ENCODE results near the gene SKOR2.
"Not testable (repeated sequence)": the region's sequence is repeated elsewhere in the genome, so short reads cannot be mapped to it uniquely, and the experiment has no call there.

SKOR2 gene

GRCh38 chr18:47209171-47209570 is 42.3 kb downstream of the SKOR2 start:
- Histone ChIP-seq H3K9me3 (ENCODE audit: control insufficient read depth, low read length) (no peaks in the 10 kb centered on the region), H3K36me3 (ENCODE audit: control insufficient read depth, insufficient read depth, low read length) (no peaks in the 10 kb centered on the region), H3K9ac (ENCODE audit: low read length) (no peak overlapping the region), H3K4me3 (ENCODE audit: low read length) (no peak overlapping the region), H3K4me1 (ENCODE audit: control insufficient read depth, insufficient read depth, low read length) (no peaks in the 10 kb centered on the region), H3K27me3 (ENCODE audit: control insufficient read depth, insufficient read depth, low read length) (peaks cover 3% of the 10 kb centered on the region)

GRCh38 chr18:47206945-47207637 is 44.4 kb downstream of the SKOR2 start:
- no peak overlapping the region for H3K4me3 ChIP-seq (ENCODE audit: low read length)

GRCh38 chr18:47204908-47205522 is 46.4 kb downstream of the SKOR2 start:
- Histone ChIP-seq H3K9me3 (ENCODE audit: control insufficient read depth, low read length) (no peaks in the 10 kb centered on the region), H3K4me3 (ENCODE audit: low read length) (no peak overlapping the region), H3K4me1 (ENCODE audit: control insufficient read depth, insufficient read depth, low read length) (no peaks in the 10 kb centered on the region), H3K36me3 (ENCODE audit: control insufficient read depth, insufficient read depth, low read length) (no peaks in the 10 kb centered on the region), H3K27me3 (ENCODE audit: control insufficient read depth, insufficient read depth, low read length) (no peaks in the 10 kb centered on the region), H3K9ac (ENCODE audit: low read length) (no peak overlapping the region)

More at GRCh38 chr18:47206945-47207637, 44.4 kb downstream of the SKOR2 start:
- Histone ChIP-seq H3K36me3 (ENCODE audit: control insufficient read depth, insufficient read depth, low read length) (no peaks in the 10 kb centered on the region), H3K4me1 (ENCODE audit: control insufficient read depth, insufficient read depth, low read length) (no peaks in the 10 kb centered on the region), H3K27me3 (ENCODE audit: control insufficient read depth, insufficient read depth, low read length) (no peaks in the 10 kb centered on the region), H3K9me3 (ENCODE audit: control insufficient read depth, low read length) (no peaks in the 10 kb centered on the region), H3K9ac (ENCODE audit: low read length) (no peak overlapping the region)

- H3K36me3 ChIP-seq (ENCODE audit: control insufficient read depth, insufficient read depth, low read length), result no peaks in the 10 kb centered on the region
- no peaks in the 10 kb centered on the region for H3K4me1 ChIP-seq (ENCODE audit: control insufficient read depth, insufficient read depth, low read length)
- no peaks in the 10 kb centered on the region for H3K9me3 ChIP-seq (ENCODE audit: control insufficient read depth, low read length)
- no peak overlapping the region for H3K4me3 ChIP-seq (ENCODE audit: low read length)
- no peaks in the 10 kb centered on the region for H3K27me3 ChIP-seq (ENCODE audit: control insufficient read depth, insufficient read depth, low read length)
- no peak overlapping the region for H3K9ac ChIP-seq (ENCODE audit: low read length)
Observed at GRCh38 chr18:47203626-47204464, 47.6 kb downstream of the SKOR2 start.

GRCh38 chr18:47195961-47196360 is 55.5 kb downstream of the SKOR2 start:
- not testable (repeated sequence) for H3K9me3 ChIP-seq (ENCODE audit: control insufficient read depth, low read length); H3K36me3 ChIP-seq (ENCODE audit: control insufficient read depth, insufficient read depth, low read length); H3K4me3 ChIP-seq (ENCODE audit: low read length); H3K4me1 ChIP-seq (ENCODE audit: control insufficient read depth, insufficient read depth, low read length); H3K9ac ChIP-seq (ENCODE audit: low read length); H3K27me3 ChIP-seq (ENCODE audit: control insufficient read depth, insufficient read depth, low read length)

GRCh38 chr18:47191961-47192360 is 59.5 kb downstream of the SKOR2 start:
- Histone ChIP-seq H3K9ac (ENCODE audit: low read length) (no peak overlapping the region), H3K9me3 (ENCODE audit: control insufficient read depth, low read length) (no peaks in the 10 kb centered on the region), H3K27me3 (ENCODE audit: control insufficient read depth, insufficient read depth, low read length) (no peaks in the 10 kb centered on the region), H3K4me3 (ENCODE audit: low read length) (no peak overlapping the region), H3K4me1 (ENCODE audit: control insufficient read depth, insufficient read depth, low read length) (no peaks in the 10 kb centered on the region), H3K36me3 (ENCODE audit: control insufficient read depth, insufficient read depth, low read length) (no peaks in the 10 kb centered on the region)

GRCh38 chr18:47187721-47188120 is 63.7 kb downstream of the SKOR2 start:
- Histone ChIP-seq H3K4me1 (ENCODE audit: control insufficient read depth, insufficient read depth, low read length) (no peaks in the 10 kb centered on the region), H3K9me3 (ENCODE audit: control insufficient read depth, low read length) (no peaks in the 10 kb centered on the region)

GRCh38 chr18:47184419-47185050 is 66.9 kb downstream of the SKOR2 start:
- Histone ChIP-seq H3K9me3 (ENCODE audit: control insufficient read depth, low read length) (no peaks in the 10 kb centered on the region), H3K27me3 (ENCODE audit: control insufficient read depth, insufficient read depth, low read length) (no peaks in the 10 kb centered on the region), H3K4me1 (ENCODE audit: control insufficient read depth, insufficient read depth, low read length) (no peaks in the 10 kb centered on the region), H3K4me3 (ENCODE audit: low read length) (no peak overlapping the region), H3K9ac (ENCODE audit: low read length) (no peak overlapping the region), H3K36me3 (ENCODE audit: control insufficient read depth, insufficient read depth, low read length) (no peaks in the 10 kb centered on the region)

More at GRCh38 chr18:47187721-47188120, 63.7 kb downstream of the SKOR2 start:
- Histone ChIP-seq H3K9ac (ENCODE audit: low read length) (no peak overlapping the region), H3K36me3 (ENCODE audit: control insufficient read depth, insufficient read depth, low read length) (no peaks in the 10 kb centered on the region), H3K27me3 (ENCODE audit: control insufficient read depth, insufficient read depth, low read length) (no peaks in the 10 kb centered on the region), H3K4me3 (ENCODE audit: low read length) (no peak overlapping the region)

GRCh38 chr18:47182156-47182555 is 69.3 kb downstream of the SKOR2 start:
- H3K9me3 ChIP-seq (ENCODE audit: control insufficient read depth, low read length); H3K27me3 ChIP-seq (ENCODE audit: control insufficient read depth, insufficient read depth, low read length); H3K36me3 ChIP-seq (ENCODE audit: control insufficient read depth, insufficient read depth, low read length): not testable (repeated sequence)

GRCh38 chr18:47180765-47181164 is 70.7 kb downstream of the SKOR2 start:
- Histone ChIP-seq H3K9ac (ENCODE audit: low read length) (no peak overlapping the region), H3K4me3 (ENCODE audit: low read length) (no peak overlapping the region), H3K27me3 (ENCODE audit: control insufficient read depth, insufficient read depth, low read length) (no peaks in the 10 kb centered on the region), H3K36me3 (ENCODE audit: control insufficient read depth, insufficient read depth, low read length) (no peaks in the 10 kb centered on the region), H3K9me3 (ENCODE audit: control insufficient read depth, low read length) (no peaks in the 10 kb centered on the region), H3K4me1 (ENCODE audit: control insufficient read depth, insufficient read depth, low read length) (no peaks in the 10 kb centered on the region)

More at GRCh38 chr18:47182156-47182555, 69.3 kb downstream of the SKOR2 start:
- not testable (repeated sequence) for H3K4me1 ChIP-seq (ENCODE audit: control insufficient read depth, insufficient read depth, low read length); H3K9ac ChIP-seq (ENCODE audit: low read length); H3K4me3 ChIP-seq (ENCODE audit: low read length)

- Histone ChIP-seq H3K27me3 (ENCODE audit: control insufficient read depth, insufficient read depth, low read length) (no peaks in the 10 kb centered on the region), H3K4me3 (ENCODE audit: low read length) (no peak overlapping the region), H3K36me3 (ENCODE audit: control insufficient read depth, insufficient read depth, low read length) (no peaks in the 10 kb centered on the region), H3K9me3 (ENCODE audit: control insufficient read depth, low read length) (no peaks in the 10 kb centered on the region), H3K4me1 (ENCODE audit: control insufficient read depth, insufficient read depth, low read length) (peaks cover 6% of the 10 kb centered on the region), H3K9ac (ENCODE audit: low read length) (no peak overlapping the region)
Observed at GRCh38 chr18:47179520-47179919, 71.9 kb downstream of the SKOR2 start.

Data from mucosa of stomach (tissue), 1 donor.